HG02981 (cell line): ENCODE data around the gene GDAP2.

Experiments used
- ATAC-seq: cut with Tn5 transposase; IDR thresholded peaks from one replicate; pipeline ENCODE4 v1.9.1; 2021; ENCODE audit warnings: mild to moderate bottlenecking, moderate library complexity; ENCODE audit not compliant: unreplicated experiment

The GDAP2 gene

DNA sequence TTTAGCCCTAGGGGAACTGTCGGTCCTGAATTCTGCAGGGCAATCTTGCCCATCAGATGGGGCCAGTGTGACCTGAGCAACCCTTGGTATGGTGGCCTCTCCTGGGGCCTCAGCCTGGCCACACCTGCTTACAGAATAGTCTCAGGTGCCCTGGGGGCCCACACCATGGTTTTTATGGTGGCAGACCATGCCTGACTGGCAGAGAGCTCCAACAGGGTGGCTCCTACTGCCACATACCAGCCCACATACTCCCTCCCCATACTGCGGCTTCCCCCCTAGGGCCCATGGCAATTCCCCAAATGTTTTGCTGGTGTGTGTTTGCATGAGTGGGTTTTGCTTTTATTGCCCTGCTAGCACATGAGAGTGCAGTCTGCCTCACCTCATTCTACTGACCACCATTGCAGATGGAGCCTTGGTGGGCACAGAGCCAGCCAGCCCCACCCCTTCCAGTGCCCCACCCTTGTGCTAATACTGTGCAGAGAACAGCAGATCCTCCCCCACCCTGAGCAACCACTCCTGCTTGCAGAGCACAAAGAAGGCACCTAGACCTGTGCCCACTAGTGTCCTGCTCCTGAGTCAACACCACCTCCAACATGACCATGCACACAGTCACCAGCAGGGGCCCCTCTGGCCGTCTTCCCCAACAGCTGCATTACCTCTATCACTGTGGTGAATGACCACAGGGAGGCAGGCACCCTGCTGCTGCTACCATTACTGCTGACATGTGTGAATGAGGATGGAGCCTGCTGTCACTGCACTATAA, 86.8 kb downstream of the GDAP2 start:
- ATAC-seq, result no peak

DNA sequence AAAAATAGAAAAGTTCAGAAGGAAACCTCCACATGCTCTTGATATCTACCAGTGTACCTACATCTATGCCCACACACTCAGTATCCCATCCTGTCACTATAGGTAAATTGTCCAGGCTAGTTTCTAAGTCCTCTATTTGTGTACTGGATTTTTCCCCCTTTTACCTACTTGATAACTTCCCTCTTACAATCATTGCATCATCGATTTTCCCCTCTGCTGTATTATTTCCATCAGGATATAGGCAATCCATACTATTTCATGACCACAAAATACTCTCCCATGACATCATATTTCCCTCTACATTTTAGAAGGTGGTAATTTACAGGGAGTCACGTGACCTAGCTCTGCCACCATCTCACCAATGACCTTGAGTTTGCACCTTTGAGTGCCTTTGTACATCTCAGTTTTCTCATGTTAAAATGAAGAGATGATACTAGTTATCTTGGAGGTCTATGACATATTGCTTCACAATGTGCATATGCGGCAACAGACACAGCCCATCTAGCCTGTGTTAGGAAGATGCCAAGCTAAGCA, 88.2 kb downstream of the GDAP2 start:
- ATAC-seq, result no peak

DNA sequence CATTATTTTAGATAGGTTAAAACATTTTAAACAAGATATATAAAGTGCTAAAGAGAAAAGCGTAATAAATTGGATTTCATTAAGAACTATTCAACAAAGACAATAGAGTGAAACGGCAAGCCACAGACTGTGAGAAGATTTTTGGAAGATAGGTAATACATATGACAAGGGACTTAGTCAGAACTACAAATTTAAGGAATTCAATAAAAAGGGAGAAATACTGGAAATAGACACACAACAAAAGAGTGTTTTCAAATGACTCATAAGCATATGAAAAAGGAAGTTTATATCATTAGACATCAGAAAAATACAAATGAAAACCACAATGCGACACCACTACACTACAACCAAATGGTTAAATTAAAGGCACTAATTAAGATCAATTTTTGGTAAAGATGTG, 90.5 kb downstream of the GDAP2 start:
- no peak for ATAC-seq

DNA sequence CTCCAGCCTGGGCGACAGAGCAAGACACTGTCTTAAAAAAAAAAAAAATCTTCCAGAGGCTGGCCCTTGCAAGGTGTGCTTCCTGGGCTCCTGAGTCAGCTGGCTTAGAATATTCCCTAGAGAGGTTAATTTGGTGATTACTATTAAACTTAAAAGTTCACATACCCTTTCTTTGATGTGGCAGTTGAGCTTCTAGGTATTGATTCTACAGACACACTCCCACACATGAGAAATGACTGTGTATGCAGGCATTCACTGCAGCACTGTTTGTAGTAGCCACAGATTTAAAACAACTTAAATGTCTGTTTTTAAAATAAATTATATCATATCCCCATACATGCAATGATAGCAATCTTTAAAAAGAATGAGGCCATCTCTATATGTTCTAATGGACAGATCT, 93.4 kb downstream of the GDAP2 start:
- ATAC-seq, result no peak

DNA sequence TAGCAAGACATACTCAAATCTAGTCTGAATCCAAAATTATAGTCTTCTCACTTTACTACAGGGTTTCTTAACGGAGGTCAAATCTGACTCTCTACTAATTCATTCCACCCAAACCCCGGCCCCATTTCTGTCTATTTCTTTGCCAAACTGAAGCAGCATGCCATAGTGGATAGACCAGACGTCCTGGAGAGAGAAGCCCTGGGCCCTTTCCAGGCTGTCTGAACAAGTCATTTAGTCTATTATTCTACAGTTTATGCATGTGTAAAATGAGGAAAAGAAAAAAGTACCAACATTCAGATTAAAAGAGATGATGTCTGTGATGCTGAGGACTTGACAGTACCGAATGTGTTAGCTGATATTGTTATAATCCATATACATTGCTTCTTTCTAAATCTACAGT, 95.0 kb downstream of the GDAP2 start:
- ATAC-seq, result no peak

DNA sequence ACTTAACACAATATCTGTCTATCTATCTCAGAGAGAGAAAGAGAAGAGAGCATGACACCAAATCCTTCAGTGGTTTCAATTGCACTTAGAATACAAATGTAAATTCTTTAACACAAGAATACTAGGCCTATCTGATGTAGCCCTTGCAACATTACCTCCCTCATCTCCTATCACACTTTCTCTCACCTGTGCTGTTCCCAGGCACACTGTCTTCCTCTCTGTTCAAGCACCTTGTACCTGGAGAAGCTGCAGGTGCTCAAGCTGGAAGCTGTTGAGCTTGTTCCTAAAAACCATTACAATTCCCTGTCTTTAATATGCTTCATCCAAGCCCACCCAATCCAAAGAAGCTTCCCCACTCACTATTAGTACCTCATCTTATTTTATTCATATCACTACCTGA, 97.0 kb downstream of the GDAP2 start:
- ATAC-seq, result no peak

DNA sequence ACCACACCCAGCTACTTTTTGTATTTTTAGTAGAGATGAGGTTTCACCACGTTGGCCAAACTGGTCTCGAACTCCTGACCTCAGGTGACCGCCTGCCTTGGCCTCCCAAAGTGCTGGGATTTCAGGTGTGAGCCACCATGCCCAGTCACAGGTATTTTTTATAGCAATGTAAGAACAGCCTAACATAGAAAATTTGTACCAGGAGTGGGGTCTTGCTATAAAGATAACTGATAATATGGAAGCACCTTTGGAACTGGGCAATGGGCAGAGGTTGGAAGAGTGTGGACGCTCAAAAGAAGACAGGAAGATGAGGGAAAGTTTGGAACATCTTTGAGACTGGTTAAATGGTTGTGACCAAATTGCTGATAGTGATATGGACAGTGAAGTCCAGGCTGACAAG, 99.2 kb downstream of the GDAP2 start:
- no peak for ATAC-seq

DNA sequence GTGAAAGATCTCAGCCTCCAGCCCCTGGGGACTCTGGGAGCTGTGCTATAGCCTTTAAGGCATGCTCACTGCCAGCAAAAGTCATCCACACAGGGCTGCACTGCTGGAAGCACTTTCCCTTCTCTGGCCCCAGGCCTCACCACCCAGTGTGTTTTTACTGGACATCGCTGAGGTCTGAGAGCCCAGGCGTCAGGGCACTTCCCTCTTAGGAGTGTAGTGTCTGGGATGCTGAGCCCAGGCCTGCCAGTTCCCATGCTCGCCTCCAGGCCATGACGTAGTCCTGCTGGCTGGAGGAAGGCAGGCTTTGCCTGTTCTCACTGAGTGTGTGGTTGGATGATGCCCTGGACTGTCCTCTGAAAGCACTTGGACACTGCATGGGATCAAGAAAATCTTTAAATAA, 101.2 kb downstream of the GDAP2 start:
- no peak for ATAC-seq

DNA sequence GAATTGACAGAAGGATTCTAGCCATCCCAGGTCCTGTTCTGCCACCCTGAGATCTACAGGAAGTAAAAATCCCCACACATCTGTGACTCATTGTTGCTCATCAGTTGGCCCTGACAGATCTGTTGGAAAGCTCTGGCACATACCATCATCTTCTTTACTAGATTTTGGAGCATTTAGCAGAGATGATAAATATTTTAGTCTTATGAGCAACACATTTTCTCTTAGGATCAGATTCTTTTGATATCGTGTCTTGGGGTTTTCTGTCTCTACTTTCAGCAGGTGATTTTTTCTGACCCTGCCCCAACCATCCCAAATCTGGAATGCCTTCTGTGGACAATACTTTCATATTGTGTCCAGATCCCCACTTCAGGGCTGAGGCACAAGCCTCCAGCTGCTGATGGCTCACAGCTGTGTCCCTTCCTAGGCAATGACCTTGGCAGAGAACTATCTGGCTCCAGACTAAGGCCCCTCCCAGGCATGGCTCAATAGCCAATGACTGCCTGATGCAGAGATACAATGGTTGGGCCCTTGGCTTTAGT, 102.8 kb downstream of the GDAP2 start:
- no peak for ATAC-seq

DNA sequence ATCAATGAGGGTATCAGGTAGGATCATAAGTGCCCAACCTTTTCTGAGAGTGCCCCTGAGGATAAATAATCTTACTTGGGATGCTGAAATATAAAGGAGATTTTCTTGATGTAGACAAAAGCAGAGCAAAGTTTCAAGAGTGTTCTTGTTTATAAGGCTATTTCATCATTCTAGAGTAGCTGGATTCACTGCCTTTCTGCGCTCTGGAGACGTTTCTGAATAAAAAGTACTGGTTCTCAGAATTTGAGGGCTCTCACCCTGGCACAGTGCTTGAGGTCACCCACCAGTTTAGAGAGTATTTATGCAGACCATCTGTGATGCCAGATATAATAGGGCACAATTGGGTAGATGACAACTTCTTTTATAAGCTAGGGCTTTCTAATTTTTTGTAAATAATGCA, 103.3 kb downstream of the GDAP2 start:
- no peak for ATAC-seq

DNA sequence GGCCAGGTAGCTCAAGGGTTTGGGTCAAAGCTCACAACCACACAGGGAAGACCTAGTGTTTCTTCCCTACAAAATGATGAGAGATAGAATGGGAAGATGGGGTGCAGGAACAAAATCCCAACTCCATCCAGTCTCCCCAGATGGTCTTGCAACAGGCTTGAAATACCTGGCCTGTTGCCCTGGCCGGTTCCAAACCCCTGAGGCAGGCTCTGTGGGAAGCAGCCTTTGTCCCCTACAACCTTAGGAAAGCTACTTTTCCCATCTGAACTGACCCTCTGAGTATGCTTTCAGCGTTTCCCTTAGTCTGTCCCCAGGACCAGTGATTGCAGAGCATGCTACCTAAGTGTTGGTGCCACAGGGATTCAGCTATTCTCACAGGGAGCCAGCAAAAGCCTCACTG, 104.0 kb downstream of the GDAP2 start:
- no peak for ATAC-seq

DNA sequence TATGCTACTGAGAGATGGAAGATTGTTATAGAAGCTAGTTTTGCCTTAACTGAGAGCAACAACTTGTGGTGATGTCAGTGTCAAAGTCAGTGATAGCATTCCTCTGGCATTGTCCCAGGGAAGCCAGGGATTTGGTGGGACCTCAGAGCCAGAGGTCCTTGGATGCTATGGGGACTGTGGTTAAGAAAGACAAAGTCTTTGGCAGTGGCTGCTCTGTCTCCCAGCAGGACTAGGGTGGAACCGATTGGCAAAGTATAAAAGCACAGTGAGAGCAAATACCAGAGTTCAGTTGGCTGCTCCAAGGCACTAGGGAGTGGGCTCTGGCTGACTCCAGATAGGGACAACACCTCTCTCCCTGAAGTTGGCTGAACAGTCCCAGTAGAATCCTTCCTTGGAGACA, 104.8 kb downstream of the GDAP2 start:
- no peak for ATAC-seq

DNA sequence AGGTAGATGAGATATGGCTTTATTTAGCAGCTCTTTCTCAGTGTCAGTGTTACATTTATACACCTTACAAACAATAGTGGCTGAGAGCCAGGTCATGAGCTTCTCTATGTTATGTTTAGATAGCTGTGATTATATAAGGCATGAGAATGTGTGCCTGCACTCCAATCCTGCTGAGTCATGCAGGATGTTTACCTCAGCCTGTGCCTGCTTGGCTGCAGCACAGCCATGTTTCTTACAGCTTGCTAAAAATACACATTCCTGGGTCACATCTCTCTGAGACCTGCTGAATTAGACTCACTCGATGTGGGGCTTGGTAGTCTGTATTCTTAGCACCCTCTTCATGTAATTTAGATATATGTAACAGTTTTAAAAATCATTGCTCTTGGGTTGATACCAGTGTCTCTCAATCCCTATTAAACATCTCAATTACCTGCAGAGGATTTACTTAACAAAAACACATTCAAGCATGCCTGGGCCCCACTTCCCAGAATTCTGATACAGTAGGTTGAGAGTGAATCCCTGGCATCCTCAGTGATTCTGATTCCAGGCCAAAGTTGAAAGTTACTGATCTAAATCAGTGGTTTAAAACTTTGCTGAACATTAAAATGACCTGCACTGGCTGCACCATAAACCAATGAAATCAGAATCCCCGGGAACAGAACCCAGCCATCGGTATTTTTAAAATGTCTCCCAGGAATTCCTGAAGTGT, 107.5 kb downstream of the GDAP2 start:
- ATAC-seq, result no peak

DNA sequence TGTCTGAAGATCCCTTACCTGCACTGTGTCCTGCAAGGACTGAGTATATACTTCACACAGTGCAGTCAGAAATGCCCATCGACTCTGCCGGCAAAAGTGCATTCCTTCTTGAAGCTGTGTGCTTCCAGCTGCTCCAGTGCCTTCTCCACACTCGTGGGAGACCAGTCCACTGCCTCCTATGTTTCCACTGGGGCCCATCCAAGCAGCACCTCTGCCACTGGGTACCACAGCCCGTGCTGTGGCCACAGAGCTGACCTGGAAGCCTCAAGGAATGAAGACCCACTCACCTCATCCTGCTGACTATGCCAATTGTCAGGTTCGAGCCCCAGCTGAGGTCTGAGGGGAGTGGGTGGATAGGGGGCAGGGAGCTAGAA, 108.1 kb downstream of the GDAP2 start:
- no peak for ATAC-seq

DNA sequence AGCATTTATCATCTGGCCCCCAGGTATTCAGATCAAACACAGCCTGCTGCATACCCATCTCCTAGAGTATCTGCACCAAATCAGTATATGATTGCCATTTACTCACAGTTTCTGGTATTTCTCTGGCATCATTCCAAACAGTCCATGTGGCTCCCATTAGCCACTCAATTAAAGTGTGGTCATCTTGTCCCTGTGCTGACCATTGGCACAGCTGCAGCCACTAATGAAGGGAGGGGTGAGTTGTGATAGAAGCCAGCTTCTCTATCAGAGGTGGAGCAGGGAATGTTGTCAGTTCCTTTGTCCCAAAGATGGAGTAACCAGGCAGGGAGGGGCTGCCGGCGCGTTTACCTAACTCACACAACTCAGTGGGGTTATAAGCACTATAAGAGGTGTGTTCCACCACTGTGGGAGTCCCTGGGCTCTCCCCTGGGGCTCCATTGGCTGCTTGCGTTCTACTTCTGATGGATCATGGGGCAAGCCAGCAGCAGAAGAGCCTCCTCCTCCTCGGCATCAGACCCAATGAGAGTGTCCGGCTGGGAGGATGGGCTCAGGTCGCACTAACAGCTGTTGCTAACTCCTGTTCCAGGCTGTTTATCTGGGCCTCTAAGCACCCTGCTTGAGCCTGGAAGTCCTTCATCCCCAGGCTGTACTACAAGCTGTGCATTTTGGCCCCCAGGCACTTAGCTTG, 108.6 kb downstream of the GDAP2 start:
- ATAC-seq, result no peak

DNA sequence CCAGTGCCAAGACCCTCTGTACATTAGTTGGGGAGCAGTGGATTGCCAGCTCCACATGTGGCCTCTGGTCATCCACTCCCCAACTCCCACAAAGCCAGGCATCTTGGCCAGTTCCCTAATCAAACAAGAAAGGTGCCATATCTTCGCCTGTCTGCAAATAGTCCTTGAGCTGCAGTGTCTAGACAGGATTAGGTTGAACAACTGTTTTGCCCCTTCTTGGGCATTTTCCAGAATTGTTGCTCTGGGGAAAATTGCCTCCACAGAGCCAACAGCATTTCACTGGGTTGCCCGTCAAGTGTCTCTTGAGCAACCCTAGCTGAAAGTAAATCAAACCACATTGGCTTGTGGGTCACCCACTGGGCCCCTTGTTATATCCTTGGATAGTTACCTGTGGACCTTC, 109.3 kb downstream of the GDAP2 start:
- ATAC-seq, result no peak

DNA sequence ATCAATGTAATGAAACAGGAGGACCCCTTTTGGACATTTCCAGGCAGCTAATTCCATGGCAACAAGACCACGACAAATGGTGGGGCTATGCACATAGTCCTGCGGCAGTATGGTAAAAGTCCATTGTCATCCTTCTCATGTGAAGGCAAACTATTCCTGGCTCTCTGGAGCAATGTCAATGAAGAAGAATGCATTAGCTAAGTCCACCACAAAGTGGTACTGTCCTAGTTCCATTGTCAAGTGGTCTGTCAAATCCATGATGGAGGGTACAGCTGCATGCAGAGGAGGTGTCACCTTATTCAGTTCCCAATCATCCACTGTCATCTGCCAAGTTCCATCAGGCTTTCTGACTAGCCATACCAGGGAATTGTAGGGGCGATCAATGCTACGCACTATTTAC, 110.1 kb downstream of the GDAP2 start:
- ATAC-seq, result no peak

DNA sequence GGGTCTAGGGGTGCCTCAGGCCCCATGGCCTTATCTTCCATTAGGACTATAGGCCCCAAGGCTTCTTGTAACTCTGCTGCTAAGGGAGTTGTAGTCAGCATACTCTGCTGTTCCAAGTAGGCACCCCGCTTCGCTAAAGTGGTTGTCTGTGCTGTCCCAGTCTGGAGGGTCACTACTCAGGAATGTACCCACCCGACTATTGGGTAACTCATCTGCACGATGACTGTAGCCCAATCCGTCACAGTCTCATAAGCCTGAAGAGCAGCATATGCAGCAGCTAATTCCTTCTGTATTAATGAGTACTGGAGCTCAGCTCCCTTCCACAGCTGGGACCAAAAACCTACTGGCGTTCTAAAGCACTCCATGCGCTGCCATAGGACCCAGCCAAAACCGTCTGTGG, 111.0 kb downstream of the GDAP2 start:
- no peak for ATAC-seq

DNA sequence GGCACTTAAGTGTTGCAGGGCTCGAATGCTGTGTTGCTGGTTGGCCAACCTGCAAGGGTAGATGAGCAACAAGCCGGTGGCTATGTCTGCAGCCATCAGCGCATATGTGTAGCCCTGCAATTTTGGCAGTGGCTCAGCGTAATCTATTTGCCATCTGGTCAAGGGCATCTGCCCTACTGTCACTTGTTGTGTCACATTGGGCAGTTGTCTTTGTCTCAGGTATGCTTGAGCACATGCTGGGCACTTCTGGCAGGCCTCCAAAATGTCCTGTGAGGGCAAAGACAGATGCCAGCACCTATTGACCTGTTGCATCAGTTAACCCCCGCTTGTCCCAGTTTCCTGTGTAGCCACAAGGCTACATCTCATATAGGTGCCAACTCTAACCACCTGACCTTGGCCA, 111.8 kb downstream of the GDAP2 start:
- no peak for ATAC-seq

DNA sequence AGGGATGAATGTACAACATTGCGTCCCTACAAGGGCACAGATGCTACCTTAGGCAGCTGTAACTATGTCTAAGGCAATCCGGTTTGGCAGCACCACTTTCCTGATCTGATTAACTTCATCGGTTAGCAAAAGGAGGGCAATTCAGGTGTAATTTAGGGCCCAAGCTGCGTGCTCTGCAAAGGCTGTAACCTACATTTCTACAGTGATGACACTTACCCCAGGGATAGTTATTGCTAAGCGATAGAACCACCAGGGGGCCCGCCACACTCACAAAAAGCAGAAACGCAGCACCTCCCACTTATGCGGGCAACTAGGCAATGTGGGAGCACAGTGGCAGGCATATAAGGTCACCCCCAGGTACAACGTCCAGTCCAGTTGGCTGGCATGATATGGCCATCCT, 113.5 kb downstream of the GDAP2 start:
- ATAC-seq, result no peak
